Neutrophil (primary cell): ENCODE results near the gene GSAP.

Experiments used
- H3K27ac ChIP-seq: fragments of 200-600 bp; sonication (generic); 2 replicates; pipeline ENCODE4 v1.5.1; 2016; ENCODE audit warnings: mild to moderate bottlenecking, moderate library complexity
- H3K27me3 ChIP-seq: fragments of 200-600 bp; sonication (generic); 2 replicates; pipeline ENCODE4 v1.6.0; 2016; ENCODE audit warnings: mild to moderate bottlenecking
- H3K36me3 ChIP-seq: fragments of 200-600 bp; sonication (generic); 2 replicates; pipeline ENCODE4 v1.5.1; 2017
- H3K4me1 ChIP-seq, 2 experiments: fragments of 200-600 bp in 1 of 2; sonication (generic) in 1 of 2; 1 replicate in 1 of 2; 2 replicates in 1 of 2; pipeline versions ENCODE4 v1.5.1 to v1.6.1; 2013 to 2016; ENCODE audit warnings: low read depth in 1 of 2, low read length in 1 of 2, mild to moderate bottlenecking in 1 of 2, moderate library complexity in 1 of 2; ENCODE audit not compliant: control insufficient read depth in 1 of 2, insufficient read depth in 1 of 2
- H3K4me3 ChIP-seq, 2 experiments: fragments of 200-600 bp in 1 of 2; sonication (generic) in 1 of 2; 1 replicate in 1 of 2; 2 replicates in 1 of 2; pipeline ENCODE4 v1.5.1; 2013 to 2016; ENCODE audit warnings: low read depth in 1 of 2, low read length in 1 of 2, mild to moderate bottlenecking in 1 of 2, moderate library complexity in 1 of 2
- H3K9me3 ChIP-seq: fragments of 200-600 bp; sonication (generic); 2 replicates; pipeline ENCODE4 v1.5.1; 2016
- CTCF ChIP-seq: fragments of 200-600 bp; sonication (generic); IDR thresholded peaks from 2 replicates; pipeline ENCODE4 v1.5.1; 2016; ENCODE audit warnings: antibody characterized with exemption

The GSAP gene

GRCh38 chr7:77415476-77415822 is 700 bp downstream of the GSAP start:
- TF ChIP-seq CTCF: no peak
- H3K27me3 ChIP-seq: no peaks in the 10 kb centered on the region
- H3K9me3 ChIP-seq: no peaks in the 10 kb centered on the region
- H3K36me3 ChIP-seq: no peaks in the 10 kb centered on the region
- H3K27ac ChIP-seq: peak overlapping the region; percentile 91
- peak overlapping the region; percentile 84 to 92 for H3K4me3 ChIP-seq
- peaks cover 56 to 60% of the 10 kb centered on the region in 2 experiments for H3K4me1 ChIP-seq

GRCh38 chr7:77413861-77414424 is 2.2 kb downstream of the GSAP start:
- Histone ChIP-seq H3K27ac (peak overlapping the region; percentile 84), H3K36me3 (no peaks in the 10 kb centered on the region), H3K9me3 (no peaks in the 10 kb centered on the region), H3K27me3 (no peaks in the 10 kb centered on the region), H3K4me1 (peaks cover 71 to 75% of the 10 kb centered on the region in 2 experiments), H3K4me3 (no peak overlapping the region)
- no peak for TF ChIP-seq CTCF

GRCh38 chr7:77413128-77413527 is 3.0 kb downstream of the GSAP start:
- Histone ChIP-seq H3K4me3 (no peak overlapping the region), H3K27ac (peak overlapping the region; percentile 84), H3K9me3 (no peaks in the 10 kb centered on the region), H3K36me3 (no peaks in the 10 kb centered on the region), H3K27me3 (no peaks in the 10 kb centered on the region), H3K4me1 (peaks cover 79 to 83% of the 10 kb centered on the region in 2 experiments)
- TF ChIP-seq CTCF: no peak

- Histone ChIP-seq H3K27ac (peak overlapping the region; percentile 84), H3K4me3 (peak overlapping the region in 1 of 2 experiments; percentile 28)
These were observed 6.2 kb downstream of the GSAP start for GRCh38 chr7:77409739-77410547.

More at GRCh38 chr7:77409739-77410547, 6.2 kb downstream of the GSAP start:
- Histone ChIP-seq H3K27me3 (no peaks in the 10 kb centered on the region), H3K36me3 (no peaks in the 10 kb centered on the region), H3K9me3 (no peaks in the 10 kb centered on the region), H3K4me1 (peaks cover 77 to 81% of the 10 kb centered on the region in 2 experiments)
- TF ChIP-seq CTCF: no peak
